ENCODE data around the gene RMND5A. TPM values are rescaled to one million over a fixed set of nuclear protein-coding genes. Genes with fewer than 3 reads are reported as not detected.

Gene RMND5A
- total RNA-seq, 1 donor from 2014 or later: 24.3 TPM

DNA sequence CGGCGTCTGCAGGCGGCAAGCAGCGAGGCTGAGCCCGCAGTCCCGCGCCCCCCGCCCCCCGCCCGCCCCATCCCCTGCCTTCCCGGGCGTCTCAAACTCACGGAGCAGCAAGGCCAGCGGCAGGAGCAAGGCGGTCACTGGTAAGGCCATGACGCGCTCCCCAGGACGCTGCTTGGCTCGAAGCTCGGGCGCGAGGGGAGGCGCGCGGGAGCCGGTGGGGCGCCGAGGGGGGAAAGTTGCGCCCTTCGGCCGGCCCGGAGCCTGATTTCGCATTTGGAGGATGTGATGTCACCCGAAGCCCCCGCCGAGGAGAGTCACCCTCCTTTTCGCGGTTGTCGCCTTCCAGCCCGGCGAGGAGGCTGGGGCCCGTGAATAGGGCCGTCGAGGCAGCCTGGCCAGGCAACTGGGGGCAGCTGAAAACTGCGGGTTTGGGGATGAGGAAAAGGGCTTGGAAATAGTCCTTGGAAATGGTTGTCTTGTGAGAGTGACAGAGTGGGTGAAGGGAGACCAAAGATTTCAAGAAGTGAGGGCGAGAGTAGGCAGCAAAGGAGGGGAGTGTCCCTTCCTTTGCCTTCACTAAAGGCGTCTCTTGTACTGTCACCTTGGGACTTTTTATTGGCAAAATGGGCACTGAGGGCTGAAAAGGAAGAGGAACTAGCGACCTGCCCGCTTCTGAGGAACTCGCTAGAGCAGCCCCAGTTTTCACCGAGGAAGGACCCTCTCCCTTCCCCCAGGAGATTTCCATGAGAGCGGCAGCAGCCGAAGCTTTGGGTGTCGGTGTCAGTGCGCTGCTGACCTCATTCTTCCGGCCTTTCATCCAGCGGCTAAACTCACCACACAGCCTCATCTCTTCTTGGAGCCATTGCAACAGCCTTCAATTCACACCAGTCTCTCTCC is 70.8 kb downstream of the RMND5A start, which contains the start of gene CD8A:
Gene CD8A, minus strand, starts transcription at position 238 of the 897 bp plus-strand sequence. Its CDS starts 88 bp downstream, at position 150.
- no peak for DNase-seq (ENCODE audit: extremely low spot score, unreplicated experiment)
- no peak within 1 kb of the TSS for H3K27ac Mint-ChIP-seq (ENCODE audit: unreplicated experiment)
- no peaks in the 10 kb centered on the region for H3K36me3 Mint-ChIP-seq (ENCODE audit: unreplicated experiment)
- peaks cover 6% of the 10 kb centered on the region for H3K4me1 Mint-ChIP-seq (ENCODE audit: unreplicated experiment)
- H3K4me3 Mint-ChIP-seq (ENCODE audit: unreplicated experiment): no peak within 1 kb of the TSS
- TF ChIP-seq, protein P1, sequence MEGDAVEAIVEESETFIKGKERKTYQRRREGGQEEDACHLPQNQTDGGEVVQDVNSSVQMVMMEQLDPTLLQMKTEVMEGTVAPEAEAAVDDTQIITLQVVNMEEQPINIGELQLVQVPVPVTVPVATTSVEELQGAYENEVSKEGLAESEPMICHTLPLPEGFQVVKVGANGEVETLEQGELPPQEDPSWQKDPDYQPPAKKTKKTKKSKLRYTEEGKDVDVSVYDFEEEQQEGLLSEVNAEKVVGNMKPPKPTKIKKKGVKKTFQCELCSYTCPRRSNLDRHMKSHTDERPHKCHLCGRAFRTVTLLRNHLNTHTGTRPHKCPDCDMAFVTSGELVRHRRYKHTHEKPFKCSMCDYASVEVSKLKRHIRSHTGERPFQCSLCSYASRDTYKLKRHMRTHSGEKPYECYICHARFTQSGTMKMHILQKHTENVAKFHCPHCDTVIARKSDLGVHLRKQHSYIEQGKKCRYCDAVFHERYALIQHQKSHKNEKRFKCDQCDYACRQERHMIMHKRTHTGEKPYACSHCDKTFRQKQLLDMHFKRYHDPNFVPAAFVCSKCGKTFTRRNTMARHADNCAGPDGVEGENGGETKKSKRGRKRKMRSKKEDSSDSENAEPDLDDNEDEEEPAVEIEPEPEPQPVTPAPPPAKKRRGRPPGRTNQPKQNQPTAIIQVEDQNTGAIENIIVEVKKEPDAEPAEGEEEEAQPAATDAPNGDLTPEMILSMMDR (IDR thresholded peaks at IDR 0.05): no peak
- H3K27me3 Mint-ChIP-seq (ENCODE audit: unreplicated experiment): peaks cover 83% of the 10 kb centered on the region
- H3K9me3 Mint-ChIP-seq (ENCODE audit: unreplicated experiment): peaks cover 10% of the 10 kb centered on the region

DNA sequence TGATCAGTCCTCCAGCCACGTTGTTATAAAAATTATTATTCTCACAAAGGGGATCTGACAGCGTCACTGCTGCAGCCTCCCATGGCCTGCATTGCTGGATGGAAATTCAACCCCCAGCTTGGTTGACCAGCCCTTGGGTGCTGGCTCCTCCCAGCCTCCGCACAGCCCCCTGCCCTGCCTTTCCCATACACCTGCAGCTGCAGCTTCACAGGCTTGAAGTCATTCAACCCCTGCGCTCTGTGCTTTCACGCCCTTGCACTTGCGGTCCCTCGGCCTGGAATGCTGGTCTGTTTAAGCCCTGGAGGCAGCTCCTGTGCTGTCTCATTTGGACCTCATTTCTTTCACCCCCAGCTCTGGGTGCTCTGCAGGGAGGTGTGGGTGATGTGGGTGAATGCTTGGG is 71.5 kb downstream of the RMND5A start:
- H3K9me3 Mint-ChIP-seq (ENCODE audit: unreplicated experiment): peaks cover 16% of the 10 kb centered on the region
- H3K27ac Mint-ChIP-seq (ENCODE audit: unreplicated experiment): no peak overlapping the region
- TF ChIP-seq, protein P1 (IDR thresholded peaks at IDR 0.05): no peak
- no peak for DNase-seq (ENCODE audit: extremely low spot score, unreplicated experiment)
- peaks cover 81% of the 10 kb centered on the region for H3K27me3 Mint-ChIP-seq (ENCODE audit: unreplicated experiment)
- H3K4me1 Mint-ChIP-seq (ENCODE audit: unreplicated experiment): peaks cover 6% of the 10 kb centered on the region
- no peaks in the 10 kb centered on the region for H3K36me3 Mint-ChIP-seq (ENCODE audit: unreplicated experiment)
- no peak overlapping the region for H3K4me3 Mint-ChIP-seq (ENCODE audit: unreplicated experiment)

DNA sequence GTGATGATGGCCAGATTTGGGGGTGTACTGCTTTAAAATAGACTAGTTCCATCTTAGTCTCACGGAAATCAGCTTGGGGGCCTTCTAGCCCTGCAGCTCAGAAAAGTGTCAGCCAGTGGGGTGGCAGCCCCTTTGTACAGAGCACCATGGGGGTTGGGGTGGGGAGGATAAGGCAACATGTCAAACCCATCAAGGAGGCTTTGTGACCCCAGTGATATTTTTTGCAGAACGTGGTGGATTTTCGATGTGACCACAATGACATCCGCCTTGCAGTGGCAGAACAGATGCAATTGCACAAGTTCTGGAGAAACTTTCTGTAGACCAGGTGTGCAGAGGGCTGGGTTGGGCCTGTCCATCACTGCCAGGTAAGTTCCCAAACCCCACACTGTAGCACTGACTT is 73.7 kb downstream of the RMND5A start:
- no peak for DNase-seq (ENCODE audit: extremely low spot score, unreplicated experiment)
- H3K27me3 Mint-ChIP-seq (ENCODE audit: unreplicated experiment): peaks cover 74% of the 10 kb centered on the region
- no peak overlapping the region for H3K4me3 Mint-ChIP-seq (ENCODE audit: unreplicated experiment)
- TF ChIP-seq, protein P1 (IDR thresholded peaks at IDR 0.05): no peak
- H3K27ac Mint-ChIP-seq (ENCODE audit: unreplicated experiment): no peak overlapping the region
- H3K36me3 Mint-ChIP-seq (ENCODE audit: unreplicated experiment): peaks cover 4% of the 10 kb centered on the region
- H3K9me3 Mint-ChIP-seq (ENCODE audit: unreplicated experiment): peaks cover 23% of the 10 kb centered on the region
- peaks cover 6% of the 10 kb centered on the region for H3K4me1 Mint-ChIP-seq (ENCODE audit: unreplicated experiment)

DNA sequence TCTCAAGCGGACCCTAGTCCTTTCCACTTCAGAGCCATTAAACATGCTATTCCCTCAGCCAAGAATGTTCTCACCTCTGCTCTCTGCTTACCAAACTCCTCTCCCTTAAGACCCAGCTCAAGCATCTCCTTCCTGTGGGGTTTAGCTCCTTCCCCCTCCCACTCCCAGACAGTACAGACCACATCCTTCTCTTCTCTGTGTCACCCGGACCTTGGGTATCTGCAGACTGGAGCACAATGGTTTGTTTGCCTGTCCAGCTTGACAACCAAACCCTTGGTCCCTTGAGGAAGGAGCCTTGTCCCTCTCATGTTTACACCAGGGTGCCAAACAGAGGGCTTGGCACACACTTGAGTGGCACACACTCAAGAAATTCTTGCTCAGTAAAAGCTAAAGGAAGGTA is 74.8 kb downstream of the RMND5A start:
- peaks cover 23% of the 10 kb centered on the region for H3K9me3 Mint-ChIP-seq (ENCODE audit: unreplicated experiment)
- H3K36me3 Mint-ChIP-seq (ENCODE audit: unreplicated experiment): peaks cover 4% of the 10 kb centered on the region
- H3K4me1 Mint-ChIP-seq (ENCODE audit: unreplicated experiment): peaks cover 6% of the 10 kb centered on the region
- TF ChIP-seq, protein P1 (IDR thresholded peaks at IDR 0.05): no peak
- H3K27ac Mint-ChIP-seq (ENCODE audit: unreplicated experiment): no peak overlapping the region
- H3K4me3 Mint-ChIP-seq (ENCODE audit: unreplicated experiment): no peak overlapping the region
- peaks cover 72% of the 10 kb centered on the region for H3K27me3 Mint-ChIP-seq (ENCODE audit: unreplicated experiment)
- DNase-seq (ENCODE audit: extremely low spot score, unreplicated experiment): no peak

DNA sequence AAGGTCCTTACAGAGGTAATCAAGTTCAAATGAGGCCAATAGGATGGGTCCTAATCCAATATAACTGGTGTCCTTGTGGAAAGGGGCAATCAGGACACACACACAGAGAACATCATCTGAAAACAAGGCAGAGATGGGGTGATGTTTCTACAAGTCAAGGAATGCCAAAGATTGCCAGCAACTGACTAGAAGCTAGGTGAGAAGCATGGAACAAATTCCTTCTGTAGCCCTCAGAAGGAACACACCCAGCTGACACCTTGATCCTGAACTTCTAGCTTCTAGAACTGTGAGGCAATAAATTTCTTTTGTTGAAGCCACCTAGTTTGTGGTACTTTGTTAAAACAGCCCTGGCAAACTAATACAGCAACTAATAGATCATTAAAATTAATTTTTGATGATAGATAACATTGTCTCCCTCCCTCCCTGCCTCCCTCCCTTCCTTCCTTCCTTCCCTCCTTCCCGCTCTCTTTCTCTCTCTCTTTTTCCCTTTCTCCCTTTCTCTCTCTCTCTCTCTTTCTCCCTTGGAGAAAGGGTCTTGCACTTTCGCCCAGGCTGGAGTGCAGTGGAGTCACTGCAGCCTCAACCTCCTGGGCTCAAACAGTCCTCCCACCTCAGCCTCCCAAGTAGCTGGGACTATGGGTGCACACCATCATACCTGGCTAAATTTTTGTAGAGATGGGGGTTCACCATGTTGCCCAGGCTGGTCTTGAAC is 80.9 kb downstream of the RMND5A start:
- no peak overlapping the region for H3K4me3 Mint-ChIP-seq (ENCODE audit: unreplicated experiment)
- peaks cover 12% of the 10 kb centered on the region for H3K9me3 Mint-ChIP-seq (ENCODE audit: unreplicated experiment)
- peaks cover 4% of the 10 kb centered on the region for H3K36me3 Mint-ChIP-seq (ENCODE audit: unreplicated experiment)

More for the DNA sequence above, 80.9 kb downstream of the RMND5A start:
- H3K4me1 Mint-ChIP-seq (ENCODE audit: unreplicated experiment): no peaks in the 10 kb centered on the region
- no peak overlapping the region for H3K27ac Mint-ChIP-seq (ENCODE audit: unreplicated experiment)
- TF ChIP-seq, protein P1 (IDR thresholded peaks at IDR 0.05): no peak
- H3K27me3 Mint-ChIP-seq (ENCODE audit: unreplicated experiment): peaks cover 38% of the 10 kb centered on the region
- no peak for DNase-seq (ENCODE audit: extremely low spot score, unreplicated experiment)
